ENCODE results near the gene FIGNL1.

Gene FIGNL1

GRCh38 chr7:50449881-50450589, at the start of gene FIGNL1:
Gene FIGNL1, minus strand, starts transcription at chr7:50450350. Its CDS starts 3,063 bp downstream, at chr7:50447287.
- peak; percentile 83 for DNase-seq (ENCODE audit: low spot score)

GRCh38 chr7:50499092-50499491, 48.9 kb upstream of the FIGNL1 start:
- no peak for DNase-seq (ENCODE audit: low spot score)

- DNase-seq (ENCODE audit: low spot score): no peak
These were observed 47.8 kb upstream of the FIGNL1 start for GRCh38 chr7:50497968-50498367.

- DNase-seq (ENCODE audit: low spot score): no peak
These were observed 47.0 kb upstream of the FIGNL1 start for GRCh38 chr7:50497068-50497642.

- no peak for DNase-seq (ENCODE audit: low spot score)
These were observed 46.4 kb upstream of the FIGNL1 start for GRCh38 chr7:50496569-50496968.

GRCh38 chr7:50495746-50496145, 45.6 kb upstream of the FIGNL1 start:
- DNase-seq (ENCODE audit: low spot score): no peak

GRCh38 chr7:50492770-50493519, 42.8 kb upstream of the FIGNL1 start:
- no peak for DNase-seq (ENCODE audit: low spot score)

- DNase-seq (ENCODE audit: low spot score): no peak
These were observed 41.8 kb upstream of the FIGNL1 start for GRCh38 chr7:50491943-50492342.

GRCh38 chr7:50491209-50491608, 41.1 kb upstream of the FIGNL1 start:
- no peak for DNase-seq (ENCODE audit: low spot score)

- DNase-seq (ENCODE audit: low spot score): no peak
These were observed 38.2 kb upstream of the FIGNL1 start for GRCh38 chr7:50488379-50488778.

GRCh38 chr7:50486512-50486911, 36.4 kb upstream of the FIGNL1 start:
- no peak for DNase-seq (ENCODE audit: low spot score)

GRCh38 chr7:50481867-50482266, 31.7 kb upstream of the FIGNL1 start:
- no peak for DNase-seq (ENCODE audit: low spot score)

- DNase-seq (ENCODE audit: low spot score): no peak
These were observed 30.6 kb upstream of the FIGNL1 start for GRCh38 chr7:50480797-50481196.

GRCh38 chr7:50479743-50480517, 29.8 kb upstream of the FIGNL1 start:
- DNase-seq (ENCODE audit: low spot score): no peak

- DNase-seq (ENCODE audit: low spot score): no peak
These were observed 27.5 kb upstream of the FIGNL1 start for GRCh38 chr7:50477640-50478039.

GRCh38 chr7:50476953-50477625, 26.9 kb upstream of the FIGNL1 start:
- no peak for DNase-seq (ENCODE audit: low spot score)

GRCh38 chr7:50475340-50475739, 25.2 kb upstream of the FIGNL1 start:
- DNase-seq (ENCODE audit: low spot score): no peak

- DNase-seq (ENCODE audit: low spot score): no peak
These were observed 24.4 kb upstream of the FIGNL1 start for GRCh38 chr7:50474382-50475160.

- DNase-seq (ENCODE audit: low spot score): no peak
These were observed 23.4 kb upstream of the FIGNL1 start for GRCh38 chr7:50473531-50473930.

GRCh38 chr7:50472427-50472826, 22.3 kb upstream of the FIGNL1 start:
- DNase-seq (ENCODE audit: low spot score): no peak

GRCh38 chr7:50471970-50472369, 21.8 kb upstream of the FIGNL1 start:
- no peak for DNase-seq (ENCODE audit: low spot score)

Measured in CD4-positive, alpha-beta T cell treated with Interleukin-6 at 100 ng/mL for 8 hours (primary cell).